HAP-1 (cell line): Measurements from ENCODE around the gene PLA2G4C.

ENCODE experiments used
- DNase-seq, 2 experiments: peaks; one replicate each; pipeline ENCODE4 v3.0.0-alpha.2; 2016 to 2020; ENCODE audit warnings: low spot score in 2 of 2
- H3K27me3 ChIP-seq: fragments of 250-450 bp; sonication (Bioruptor Pico); 2 replicates; pipeline ENCODE4 v1.5.1; 2020; ENCODE audit warnings: low read depth, mild to moderate bottlenecking, moderate library complexity
- H3K36me3 ChIP-seq: fragments of 250-450 bp; sonication (Bioruptor Pico); replicated peaks from 2 replicates; pipeline ENCODE4 v1.5.1; 2020; ENCODE audit warnings: mild to moderate bottlenecking
- H3K4me1 ChIP-seq: fragments of 250-450 bp; sonication (Bioruptor Pico); 2 replicates; pipeline ENCODE4 v1.5.1; 2020; ENCODE audit warnings: mild to moderate bottlenecking
- H3K4me3 ChIP-seq: fragments of 250-450 bp; sonication (Bioruptor Pico); 2 replicates; pipeline ENCODE4 v1.5.1; 2020; ENCODE audit warnings: mild to moderate bottlenecking, moderate library complexity
- H3K9me3 ChIP-seq: fragments of 250-450 bp; sonication (Bioruptor Pico); 2 replicates; pipeline ENCODE4 v1.5.1; 2020; ENCODE audit warnings: mild to moderate bottlenecking, moderate library complexity
- in situ Hi-C: fragments of 300-500 bp; cut with MboI; formaldehyde crosslinking; loops from 3 replicates; pipeline ENCODE4 v1.14.3; 2020; ENCODE audit warnings: low sequenced_read_pairs, inconsistent platforms, mixed read lengths

The PLA2G4C gene

GRCh38 chr19:48122421-48122820 lies 11.8 kb upstream of the PLA2G4C start:
- H3K4me1 ChIP-seq = peaks cover 6% of the 10 kb centered on the region
- peaks cover 58% of the 10 kb centered on the region for H3K36me3 ChIP-seq
- DNase-seq = no peak
- in situ Hi-C loops = no loop called here
- H3K9me3 ChIP-seq = no peaks in the 10 kb centered on the region
- no peaks in the 10 kb centered on the region for H3K27me3 ChIP-seq
- H3K4me3 ChIP-seq = no peak overlapping the region

DNA sequence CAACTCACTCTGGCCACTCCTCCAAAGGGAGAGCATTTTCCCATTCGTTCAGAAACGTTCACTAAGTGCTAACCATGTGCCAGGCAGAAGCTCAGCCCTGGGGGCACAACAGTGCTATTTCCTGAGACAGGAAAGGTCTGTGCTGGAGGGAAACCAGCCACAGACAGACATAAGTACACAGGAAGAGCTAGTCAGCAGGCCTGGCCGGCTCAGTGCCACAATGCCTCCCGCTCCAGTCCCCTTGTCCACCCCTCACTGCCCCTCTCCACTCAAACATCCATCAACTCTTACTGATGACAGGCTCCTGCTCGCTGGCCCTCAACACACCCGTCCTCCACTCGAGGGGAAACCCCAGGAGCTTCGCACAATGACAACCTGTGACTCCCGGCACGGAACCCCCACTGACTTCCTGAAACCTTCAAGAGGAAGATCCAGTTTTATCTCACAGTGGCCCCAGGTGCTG lies 11.3 kb upstream of the PLA2G4C start:
- in situ Hi-C loops = no loop called here
- peaks cover 53% of the 10 kb centered on the region for H3K36me3 ChIP-seq
- DNase-seq = no peak
- H3K4me3 ChIP-seq = no peak overlapping the region
- peaks cover 6% of the 10 kb centered on the region for H3K4me1 ChIP-seq
- H3K27me3 ChIP-seq = no peaks in the 10 kb centered on the region
- no peaks in the 10 kb centered on the region for H3K9me3 ChIP-seq

DNA sequence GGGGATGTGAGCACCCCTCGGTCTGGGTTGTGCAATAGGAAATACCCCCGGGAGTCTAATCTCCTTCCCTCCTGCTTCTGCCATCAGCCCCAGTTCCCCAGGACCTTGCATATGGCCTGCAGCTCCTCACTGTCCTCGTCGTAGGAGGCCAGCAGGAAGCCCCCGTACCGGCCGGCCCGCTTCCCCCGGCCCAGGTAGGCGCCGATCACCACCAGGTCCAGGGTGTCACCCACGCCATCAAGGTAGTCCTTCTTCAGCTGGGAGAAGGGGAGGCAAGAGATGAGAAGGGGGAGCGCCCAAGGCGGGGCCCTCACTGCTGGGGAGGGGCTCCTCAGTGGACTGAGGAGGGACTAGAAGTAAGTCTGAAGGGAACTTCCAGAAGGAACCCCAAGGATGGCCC lies 10.4 kb upstream of the PLA2G4C start:
- no peak for DNase-seq
- H3K27me3 ChIP-seq = no peaks in the 10 kb centered on the region
- H3K9me3 ChIP-seq = no peaks in the 10 kb centered on the region
- H3K4me1 ChIP-seq = peaks cover 6% of the 10 kb centered on the region
- H3K4me3 ChIP-seq = no peak overlapping the region
- H3K36me3 ChIP-seq = peaks cover 51% of the 10 kb centered on the region
- in situ Hi-C loops = no loop called here

DNA sequence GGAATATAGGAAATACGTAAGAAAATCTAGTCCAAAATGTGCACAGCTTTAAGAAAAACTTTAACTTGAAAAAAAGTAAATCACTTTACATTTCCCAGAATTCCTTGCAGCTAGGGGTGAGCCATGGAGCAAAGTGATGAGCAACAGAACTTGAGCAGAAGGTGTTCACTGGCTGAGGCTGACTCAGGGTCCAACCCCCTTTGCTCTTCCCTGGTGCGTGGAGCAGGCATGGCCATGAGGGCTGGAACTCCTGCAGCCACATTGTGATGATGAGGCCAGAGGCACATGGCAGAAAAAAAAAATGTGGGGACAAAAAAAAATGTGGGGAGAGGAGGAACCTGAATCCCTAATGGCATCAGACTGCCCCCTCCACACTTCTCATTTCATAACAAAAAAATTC lies 9.9 kb upstream of the PLA2G4C start:
- no peak overlapping the region for H3K4me3 ChIP-seq
- H3K4me1 ChIP-seq = peaks cover 6% of the 10 kb centered on the region
- no peaks in the 10 kb centered on the region for H3K27me3 ChIP-seq
- no peaks in the 10 kb centered on the region for H3K9me3 ChIP-seq
- H3K36me3 ChIP-seq = peaks cover 53% of the 10 kb centered on the region
- in situ Hi-C loops = no loop called here
- no peak for DNase-seq

DNA sequence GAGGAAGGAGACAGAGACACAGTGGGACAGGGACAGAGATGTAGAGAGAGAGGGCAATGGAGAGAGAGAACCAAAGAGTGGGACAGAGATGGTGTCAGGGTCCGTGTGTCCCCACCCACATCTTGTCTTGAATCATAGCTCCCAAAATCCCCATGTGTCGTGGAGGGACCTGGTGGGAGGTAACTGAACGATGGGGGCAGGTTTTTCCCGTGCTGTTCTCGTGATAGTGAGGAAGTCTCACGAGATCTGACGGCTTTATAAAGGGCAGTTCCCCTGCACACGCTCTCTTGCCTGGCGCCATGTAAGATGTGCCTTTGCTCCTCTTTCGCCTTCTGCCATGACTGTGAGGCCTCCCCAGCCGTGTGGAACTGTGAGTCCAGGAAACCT lies 7.5 kb upstream of the PLA2G4C start:
- no peaks in the 10 kb centered on the region for H3K27me3 ChIP-seq
- DNase-seq = no peak
- no peaks in the 10 kb centered on the region for H3K4me1 ChIP-seq
- peaks cover 49% of the 10 kb centered on the region for H3K36me3 ChIP-seq
- H3K4me3 ChIP-seq = no peak overlapping the region
- in situ Hi-C loops = no loop called here
- H3K9me3 ChIP-seq = no peaks in the 10 kb centered on the region

DNA sequence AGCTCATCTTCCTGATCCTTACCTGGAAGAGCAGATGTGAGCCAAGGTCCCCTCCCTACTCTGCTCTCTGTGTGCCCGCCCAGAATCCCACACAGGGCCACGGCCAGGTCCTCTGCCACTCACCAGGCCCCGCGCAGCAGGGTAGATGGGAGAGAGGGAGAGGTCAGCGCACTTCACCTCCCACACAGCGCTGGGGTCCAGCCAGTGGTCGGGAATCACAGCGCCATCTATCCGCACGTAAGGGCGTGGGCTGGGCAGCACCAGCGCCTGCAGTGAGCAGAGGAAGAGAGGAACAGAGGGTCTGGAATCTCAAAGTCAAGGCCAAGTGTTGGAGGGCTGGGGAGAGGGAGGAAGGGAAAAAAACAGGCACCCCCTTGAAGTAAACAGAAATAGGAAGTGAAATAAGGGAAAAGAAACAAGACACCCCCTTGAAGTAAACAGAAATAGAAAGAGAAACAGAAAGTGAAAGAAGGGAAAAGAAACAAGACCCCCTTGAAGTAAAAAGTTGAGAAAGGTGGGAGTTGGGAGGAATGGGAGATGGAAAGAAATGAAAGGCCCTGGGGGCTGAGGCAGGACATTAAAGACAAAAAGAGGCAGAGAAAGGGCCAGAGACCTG lies 7.0 kb upstream of the PLA2G4C start:
- no peak for DNase-seq
- no peaks in the 10 kb centered on the region for H3K27me3 ChIP-seq
- no peaks in the 10 kb centered on the region for H3K4me1 ChIP-seq
- no peak overlapping the region for H3K4me3 ChIP-seq
- H3K9me3 ChIP-seq = no peaks in the 10 kb centered on the region
- in situ Hi-C loops = no loop called here
- H3K36me3 ChIP-seq = peaks cover 44% of the 10 kb centered on the region

DNA sequence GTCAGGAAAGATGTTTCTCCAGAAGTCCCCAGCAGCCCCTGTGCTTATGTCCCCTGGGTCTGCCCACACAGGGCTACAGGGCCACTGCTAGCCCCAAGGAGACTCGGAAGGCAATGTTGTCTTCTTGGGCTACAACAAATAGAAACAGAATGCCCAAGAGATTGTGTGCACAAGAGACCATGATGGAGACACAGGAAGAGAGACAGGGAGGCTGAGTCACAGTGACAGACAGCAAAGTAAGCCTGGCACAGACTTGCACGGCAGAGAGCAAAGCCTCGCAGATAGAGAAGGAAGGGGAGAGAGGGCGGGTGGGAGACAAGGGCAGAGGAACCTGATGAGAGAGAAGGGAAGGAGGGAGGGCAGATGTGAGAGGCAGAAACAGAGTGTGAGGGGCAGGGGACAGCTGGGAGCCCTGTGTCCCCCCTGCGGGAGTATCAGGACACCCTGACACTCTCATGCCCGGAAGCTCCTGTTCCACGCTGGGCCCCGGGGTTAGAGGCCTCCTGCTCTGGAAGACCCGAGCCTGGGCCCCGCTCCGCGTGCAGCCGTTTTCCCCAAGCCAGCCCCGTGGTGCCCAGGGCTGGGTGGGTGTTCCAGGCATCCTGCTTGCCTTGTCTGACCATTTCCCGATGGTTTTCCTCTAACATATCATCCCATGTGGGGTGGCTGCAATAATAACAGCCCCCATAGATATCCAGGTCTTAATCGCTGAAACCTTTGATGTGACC lies 2.7 kb upstream of the PLA2G4C start:
- no peak for DNase-seq
- Histone ChIP-seq H3K27me3 (no peaks in the 10 kb centered on the region), H3K9me3 (no peaks in the 10 kb centered on the region), H3K4me3 (no peak overlapping the region), H3K4me1 (peaks cover 8% of the 10 kb centered on the region), H3K36me3 (peaks cover 11% of the 10 kb centered on the region)
- in situ Hi-C loops = no loop called here

DNA sequence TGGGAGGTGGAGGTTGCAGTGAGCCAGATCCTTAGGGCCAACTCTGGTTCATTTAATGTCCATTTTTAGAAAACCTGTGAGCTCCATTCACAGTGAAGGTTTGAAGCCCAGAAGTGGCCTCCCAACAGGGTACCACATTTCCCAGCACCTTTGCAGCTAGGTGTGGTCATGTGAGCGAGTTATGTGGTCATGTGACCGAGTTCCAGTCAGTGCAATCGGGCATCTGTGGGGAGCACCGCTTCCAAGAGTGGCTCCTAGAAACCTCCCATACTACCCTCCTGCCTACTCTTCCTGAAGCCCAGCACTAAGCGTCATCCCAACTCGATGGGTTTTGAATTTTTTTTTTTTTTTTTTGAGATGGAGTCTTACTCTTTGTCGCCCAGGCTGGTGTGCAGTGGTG lies 663 bp upstream of the PLA2G4C start:
- in situ Hi-C loops = no loop called here
- H3K4me3 ChIP-seq = no peak overlapping the region
- no peak for DNase-seq

DNA sequence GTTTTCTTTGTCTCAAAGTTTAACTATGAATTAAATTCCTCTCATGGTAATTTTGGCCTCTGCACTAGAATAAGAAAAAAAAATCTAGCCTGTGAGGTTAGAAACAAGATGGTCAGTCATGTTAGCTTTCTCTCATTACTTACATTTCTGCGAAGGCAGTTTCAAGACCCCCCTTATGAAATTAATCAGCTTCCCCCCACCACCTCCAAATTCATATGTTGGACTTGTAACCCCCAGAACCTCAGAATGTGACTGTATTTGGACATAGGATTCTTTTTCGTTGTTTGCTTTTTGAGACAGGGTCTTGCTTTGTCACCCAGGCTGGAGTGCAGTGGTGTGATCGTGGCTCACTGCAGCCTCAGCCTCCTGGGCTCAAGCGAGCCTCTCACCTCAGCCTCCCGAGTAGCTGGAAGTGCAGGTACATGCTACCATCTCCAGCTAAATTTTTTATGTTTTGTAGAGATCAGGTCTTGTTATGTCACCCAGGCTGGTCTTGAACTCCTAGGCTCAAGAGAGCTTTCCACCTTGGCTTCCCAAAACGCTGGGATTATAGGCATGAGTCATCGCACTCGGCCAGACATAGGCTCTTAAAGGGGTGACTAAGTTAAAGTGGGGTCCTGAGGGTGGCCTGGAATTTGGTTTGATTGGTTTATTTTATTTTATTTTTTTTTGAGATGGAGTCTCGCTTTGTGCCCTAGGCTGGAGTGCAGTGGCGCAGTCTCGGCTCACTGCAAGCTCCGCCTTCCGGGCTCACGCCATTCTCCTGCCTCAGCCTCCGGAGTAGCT lies 1.4 kb downstream of the PLA2G4C start:
- peaks cover 12% of the 10 kb centered on the region for H3K4me1 ChIP-seq
- in situ Hi-C loops = no loop called here
- H3K27me3 ChIP-seq = no peaks in the 10 kb centered on the region
- no peaks in the 10 kb centered on the region for H3K9me3 ChIP-seq
- peaks cover under 1% of the 10 kb centered on the region; the same call in 1 of the 2 replicates for H3K36me3 ChIP-seq
- no peak overlapping the region for H3K4me3 ChIP-seq
- DNase-seq = no peak

More for the DNA sequence above, 663 bp upstream of the PLA2G4C start:
- Histone ChIP-seq H3K36me3 (peaks cover 11% of the 10 kb centered on the region), H3K27me3 (no peaks in the 10 kb centered on the region), H3K9me3 (no peaks in the 10 kb centered on the region), H3K4me1 (peaks cover 12% of the 10 kb centered on the region)

- Histone ChIP-seq H3K9me3 (no peaks in the 10 kb centered on the region), H3K36me3 (no peaks in the 10 kb centered on the region), H3K4me3 (no peak overlapping the region), H3K4me1 (peaks cover 4% of the 10 kb centered on the region), H3K27me3 (no peaks in the 10 kb centered on the region)
- in situ Hi-C loops = no loop called here
- DNase-seq = no peak
Observed at GRCh38 chr19:48103922-48104321, 6.7 kb downstream of the PLA2G4C start.

- H3K4me3 ChIP-seq = no peak overlapping the region
- in situ Hi-C loops = no loop called here
- H3K4me1 ChIP-seq = peaks cover 4% of the 10 kb centered on the region
- DNase-seq = peak in 1 of 2 experiments; percentile 64
- no peaks in the 10 kb centered on the region for H3K27me3 ChIP-seq
- H3K9me3 ChIP-seq = no peaks in the 10 kb centered on the region
- H3K36me3 ChIP-seq = no peaks in the 10 kb centered on the region
Observed at GRCh38 chr19:48102870-48103751, 7.5 kb downstream of the PLA2G4C start.

- Histone ChIP-seq H3K36me3 (no peaks in the 10 kb centered on the region), H3K4me3 (no peak overlapping the region), H3K4me1 (no peaks in the 10 kb centered on the region), H3K9me3 (no peaks in the 10 kb centered on the region), H3K27me3 (no peaks in the 10 kb centered on the region)
- in situ Hi-C loops = no loop called here
- no peak for DNase-seq
Observed at GRCh38 chr19:48095612-48096175, 14.9 kb downstream of the PLA2G4C start.

DNA sequence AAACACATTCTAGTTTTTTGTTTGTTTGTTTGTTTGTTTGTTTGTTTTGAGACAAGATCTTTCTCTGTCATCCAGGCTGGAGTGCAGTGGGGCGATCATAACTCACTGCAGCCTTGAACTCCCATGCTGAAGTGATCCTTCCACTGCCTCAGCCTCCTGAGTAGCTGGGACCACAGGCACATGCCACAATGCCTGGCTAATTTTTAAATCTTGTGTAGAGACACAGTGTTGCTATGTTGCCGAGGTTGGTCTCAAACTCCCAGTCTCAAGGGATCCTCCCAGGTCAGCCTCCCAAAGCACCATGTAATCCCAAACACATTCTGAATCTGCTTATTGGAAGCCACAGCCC lies 15.8 kb downstream of the PLA2G4C start:
- in situ Hi-C loops = no loop called here
- DNase-seq = no peak
- Histone ChIP-seq H3K36me3 (no peaks in the 10 kb centered on the region), H3K4me1 (no peaks in the 10 kb centered on the region), H3K4me3 (no peak overlapping the region), H3K27me3 (no peaks in the 10 kb centered on the region), H3K9me3 (no peaks in the 10 kb centered on the region)
